IMR-90 (cell line): Measurements from ENCODE around the gene SMKR1. TPM values are rescaled to one million over a fixed set of nuclear protein-coding genes. Genes with fewer than 3 reads are reported as not detected.

ENCODE experiments used
- ATAC-seq: fragments of 200-7000 bp; cut with Tn5 transposase; 2 replicates; pipeline ENCODE4 v1.9.1; 2020; ENCODE audit warnings: low read depth, mild to moderate bottlenecking, moderate library complexity
- BruUV-seq: library from RNA; stranded (reverse); fragments of 400-500 nt; replicated peaks from 2 replicates; lab custom pipeline; 2021; lab: Mats Ljungman, UMichigan
- CTCF ChIA-PET: fragments of 300-600 bp; formaldehyde crosslinking; extraction: SDS; loops from one replicate; lab custom pipeline; 2021; ENCODE audit warnings: antibody characterized with exemption; lab: Yijun Ruan, JAX
- POLR2A ChIA-PET: fragments of 300-600 bp; sonication (Branson Sonifier 250); formaldehyde crosslinking; loops from one replicate; lab custom pipeline; 2022; ENCODE audit warnings: antibody characterized with exemption; ENCODE audit not compliant: unreplicated experiment; lab: Charles Lee
- DNase-seq: peaks from one replicate; pipeline ENCODE4 v3.0.0; 2013
- H2AFZ ChIP-seq: replicated peaks from 2 replicates; pipeline ENCODE3; 2013; ENCODE audit warnings: low read length, mild to moderate bottlenecking; ENCODE audit not compliant: poor library complexity
- H2AK5ac ChIP-seq: 2 replicates; pipeline ENCODE4 v1.6.1; 2013; ENCODE audit warnings: low read depth, low read length, inconsistent platforms
- H2AK9ac ChIP-seq: replicated peaks from 2 replicates; pipeline ENCODE3; 2013; ENCODE audit warnings: mild to moderate bottlenecking, low read depth, low read length, moderate library complexity; ENCODE audit not compliant: poor library complexity
- H2BK120ac ChIP-seq: 2 replicates; pipeline ENCODE4 v1.6.1; 2013; ENCODE audit warnings: low read depth, low read length, inconsistent platforms
- H2BK15ac ChIP-seq: 3 replicates; pipeline ENCODE4 v1.6.1; 2013; ENCODE audit warnings: low read depth, low read length, inconsistent platforms
- H2BK20ac ChIP-seq: 2 replicates; pipeline ENCODE4 v1.6.1; 2013; ENCODE audit warnings: low read depth, mild to moderate bottlenecking, inconsistent platforms, low read length, moderate library complexity
- H2BK5ac ChIP-seq: 2 replicates; pipeline ENCODE4 v1.6.1; 2013; ENCODE audit warnings: mild to moderate bottlenecking, low read depth, low read length, inconsistent platforms; ENCODE audit not compliant: poor library complexity, severe bottlenecking
- H3K14ac ChIP-seq: replicated peaks from 2 replicates; pipeline ENCODE4 v1.6.1; 2013; ENCODE audit warnings: low read depth, low read length, inconsistent platforms
- H3K18ac ChIP-seq: 2 replicates; pipeline ENCODE4 v1.6.1; 2013; ENCODE audit warnings: low read depth, low read length, control low read depth
- H3K23ac ChIP-seq: 2 replicates; pipeline ENCODE4 v1.6.1; 2013; ENCODE audit warnings: low read depth, low read length, inconsistent platforms
- H3K27ac ChIP-seq: 2 replicates; pipeline ENCODE4 v1.5.1; 2013; ENCODE audit warnings: mild to moderate bottlenecking, control low read depth, low read length; ENCODE audit not compliant: insufficient read depth
- H3K27me3 ChIP-seq: 2 replicates; pipeline ENCODE4 v1.6.1; 2013; ENCODE audit warnings: low read length; ENCODE audit not compliant: control insufficient read depth, insufficient read depth
- H3K36me3 ChIP-seq: 2 replicates; pipeline ENCODE4 v1.6.1; 2013; ENCODE audit warnings: low read length, mixed read lengths; ENCODE audit not compliant: control insufficient read depth, insufficient read depth
- H3K4ac ChIP-seq: 2 replicates; pipeline ENCODE4 v1.6.1; 2013; ENCODE audit warnings: low read depth, low read length, inconsistent platforms
- H3K4me1 ChIP-seq: 2 replicates; pipeline ENCODE4 v1.6.1; 2013; ENCODE audit warnings: low read length, mixed read lengths; ENCODE audit not compliant: control insufficient read depth, insufficient read depth
- H3K4me2 ChIP-seq: 2 replicates; pipeline ENCODE4 v1.6.1; 2013; ENCODE audit warnings: low read depth, mild to moderate bottlenecking, control low read depth, low read length, moderate library complexity
- H3K4me3 ChIP-seq: 2 replicates; pipeline ENCODE4 v1.5.1; 2013; ENCODE audit warnings: low read depth, mild to moderate bottlenecking, control low read depth, low read length, moderate library complexity; ENCODE audit not compliant: insufficient read depth
- H3K56ac ChIP-seq: 2 replicates; pipeline ENCODE4 v1.6.1; 2013; ENCODE audit warnings: low read length, inconsistent platforms; ENCODE audit not compliant: insufficient read depth; ENCODE audit errors: extremely low read depth
- H3K79me1 ChIP-seq, 2 experiments: 2 replicates each; pipeline ENCODE4 v1.6.1; 2013; ENCODE audit warnings: low read length in 2 of 2, inconsistent platforms in 1 of 2, low read depth in 1 of 2
- H3K9ac ChIP-seq: 2 replicates; pipeline ENCODE4 v1.6.1; 2013; ENCODE audit warnings: low read depth, low read length, control low read depth
- H3K9me1 ChIP-seq: 2 replicates; pipeline ENCODE4 v1.6.1; 2013; ENCODE audit warnings: low read length, inconsistent platforms; ENCODE audit not compliant: insufficient read depth
- H3K9me3 ChIP-seq: 2 replicates; pipeline ENCODE4 v1.6.1; 2013; ENCODE audit warnings: low read length; ENCODE audit not compliant: control insufficient read depth, insufficient read depth
- H4K20me1 ChIP-seq: 2 replicates; pipeline ENCODE4 v1.6.1; 2013; ENCODE audit warnings: low read length, inconsistent platforms; ENCODE audit not compliant: insufficient read depth
- H4K5ac ChIP-seq: 2 replicates; pipeline ENCODE4 v1.6.1; 2013; ENCODE audit warnings: mild to moderate bottlenecking, low read depth, low read length, control low read depth
- H4K8ac ChIP-seq, 2 experiments: 2 replicates each; pipeline ENCODE4 v1.6.1; 2013; ENCODE audit warnings: low read depth in 2 of 2, low read length in 2 of 2, control low read depth in 1 of 2, inconsistent platforms in 1 of 2
- H4K91ac ChIP-seq: 2 replicates; pipeline ENCODE4 v1.6.1; 2013; ENCODE audit warnings: low read depth, low read length, inconsistent platforms; ENCODE audit not compliant: insufficient read depth
- BHLHE40 ChIP-seq: fragments of 150-350 bp; IDR thresholded peaks from 2 replicates; pipeline ENCODE4 v1.6.1; 2016; ENCODE audit warnings: mild to moderate bottlenecking, low read depth, low read length
- CEBPB ChIP-seq: IDR thresholded peaks from 2 replicates; pipeline ENCODE4 v1.6.1; 2012; ENCODE audit warnings: low read depth, low read length, improper control_type of control experiment
- CHD1 ChIP-seq: IDR thresholded peaks from 2 replicates; pipeline ENCODE4 v1.6.1; 2012; ENCODE audit warnings: low read depth, low read length, improper control_type of control experiment
- FOS ChIP-seq: fragments of 150-350 bp; IDR thresholded peaks from 2 replicates; pipeline ENCODE4 v1.6.1; 2016; ENCODE audit warnings: low read depth, low read length
- MAFK ChIP-seq: IDR thresholded peaks from 2 replicates; pipeline ENCODE4 v1.6.1; 2012; ENCODE audit warnings: low read depth, low read length, improper control_type of control experiment
- MAZ ChIP-seq: IDR thresholded peaks from 2 replicates; pipeline ENCODE4 v1.6.1; 2012; ENCODE audit warnings: low read depth, mild to moderate bottlenecking, low read length, improper control_type of control experiment, moderate library complexity, borderline replicate concordance
- MXI1 ChIP-seq: IDR thresholded peaks from 2 replicates; pipeline ENCODE4 v1.6.1; 2012; ENCODE audit warnings: low read depth, mild to moderate bottlenecking, low read length, moderate library complexity, borderline replicate concordance
- NFE2L2 ChIP-seq: fragments of 150-350 bp; IDR thresholded peaks from 2 replicates; pipeline ENCODE4 v1.6.1; 2016; ENCODE audit warnings: low read depth, mild to moderate bottlenecking, low read length
- POLR2A ChIP-seq: IDR thresholded peaks from 2 replicates; pipeline ENCODE4 v1.6.1; 2012; ENCODE audit warnings: mild to moderate bottlenecking, low read depth, low read length
- RAD21 ChIP-seq: IDR thresholded peaks from 2 replicates; pipeline ENCODE4 v1.6.1; 2012; ENCODE audit warnings: low read length, improper control_type of control experiment
- RCOR1 ChIP-seq: IDR thresholded peaks from 2 replicates; pipeline ENCODE4 v1.6.1; 2012; ENCODE audit warnings: mild to moderate bottlenecking, low read length, improper control_type of control experiment; ENCODE audit not compliant: insufficient replicate concordance
- RFX5 ChIP-seq: IDR thresholded peaks from 2 replicates; pipeline ENCODE4 v1.8.0; 2012; ENCODE audit warnings: low read depth, mild to moderate bottlenecking, low read length, moderate library complexity
- SMC3 ChIP-seq: fragments of 150-350 bp; IDR thresholded peaks from 2 replicates; pipeline ENCODE4 v1.6.1; 2016; ENCODE audit warnings: low read depth, mild to moderate bottlenecking, antibody characterized with exemption, low read length, moderate library complexity
- WGBS, 2 experiments: methylation state at CpG; one replicate each; pipeline versions ENCODE4 v1.1.5 to v1.1.7; 2013; ENCODE audit warnings: missing lambda C conversion rate in 2 of 2; ENCODE audit not compliant: insufficient read length in 1 of 2; ENCODE audit errors: extremely low coverage in 2 of 2; 5-methylcytosine and 5-hydroxymethylcytosine counted together
- dilution Hi-C: fragments of 300-500 bp; cut with HindIII; formaldehyde crosslinking; loops from one replicate; pipeline ENCODE4 v1.14.3; 2018; ENCODE audit warnings: low sequenced_read_pairs; ENCODE audit not compliant: unreplicated experiment
- in situ Hi-C: fragments of 300-500 bp; cut with MboI; formaldehyde crosslinking; loops from 3 replicates; pipeline ENCODE4 v1.14.3; 2019; ENCODE audit warnings: low sequenced_read_pairs, inconsistent platforms, mixed read lengths
- intact Hi-C: fragments of 100-400 bp; cut with micrococcal nuclease; formaldehyde crosslinking; loops from 2 replicates; pipeline ENCODE4 v1.10.0; 2022
- polyA plus RNA-seq, 3 experiments: library from polyadenylated mRNA; depleted of rRNA; stranded (reverse); fragments of >200 nt; gene quantifications; 2 replicates each; pipeline ENCODE4 v1.2.3, GENCODE V29; 2012; ENCODE audit warnings: low replicate concordance in 1 of 3
- total RNA-seq: library from RNA; depleted of rRNA; stranded (reverse); fragments of >200 nt; gene quantifications from 2 replicates; pipeline ENCODE4 v1.2.3, GENCODE V29; 2012
- TF ChIP-seq, protein P1 (sequence below): conservative IDR thresholded peaks from 2 replicates; pipeline ENCODE4 v1.5.1; 2012; ENCODE audit warnings: mild to moderate bottlenecking, low read depth, low read length, improper control_type of control experiment
- TF ChIP-seq, protein P2 (sequence below): fragments of 150-350 bp; IDR thresholded peaks from 2 replicates; pipeline ENCODE4 v1.6.1; 2016; ENCODE audit warnings: low read depth, mild to moderate bottlenecking, low read length, moderate library complexity, borderline replicate concordance
- TF ChIP-seq, protein P3 (sequence below): fragments of 150-350 bp; IDR thresholded peaks from 2 replicates; pipeline ENCODE4 v1.6.1; 2017; ENCODE audit warnings: mild to moderate bottlenecking, antibody characterized with exemption, low read length, low read depth

SMKR1 gene
- total and polyA plus RNA-seq, 2 of the 4 experiments (the other 2 are of a cell fraction) = 0.26 TPM; not detected in 1

DNA sequence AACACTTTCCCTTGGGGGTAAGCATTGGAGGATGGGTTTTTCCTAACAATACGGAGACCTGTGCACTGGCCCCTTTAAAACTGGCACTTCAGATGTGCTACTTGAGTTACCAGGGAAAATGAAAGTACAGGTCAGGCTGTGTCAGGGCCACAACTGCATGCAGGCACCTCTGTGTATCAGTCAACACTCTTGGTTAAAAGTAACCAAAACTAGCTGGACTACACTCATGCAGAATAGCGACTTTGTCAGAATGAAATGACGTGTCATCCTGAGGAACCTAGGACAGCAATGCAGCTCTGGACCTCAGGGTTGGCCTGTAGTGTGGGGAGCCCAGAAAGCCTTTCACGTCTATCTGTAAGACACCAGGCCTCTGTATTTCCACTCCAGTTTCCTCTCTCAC lies 33.8 kb upstream of the SMKR1 start:
- Histone ChIP-seq H3K27me3 (no peaks in the 10 kb centered on the region), H2BK120ac (no peak overlapping the region), H3K27ac (no peak overlapping the region), H3K4ac (no peak overlapping the region), H3K56ac (no peak overlapping the region), H4K91ac (no peak overlapping the region), H2BK5ac (no peak overlapping the region), H3K23ac (no peak overlapping the region), H3K14ac (no peak overlapping the region), H2AK5ac (no peak overlapping the region), H3K36me3 (no peaks in the 10 kb centered on the region; the same call in 1 of the 2 replicates), H2BK20ac (no peak overlapping the region), H3K4me3 (no peak overlapping the region), H4K5ac (no peak overlapping the region), H2AK9ac (no peak overlapping the region), H2AFZ (peak overlapping the region; percentile 26), H3K18ac (peak overlapping the region; percentile 28; the same call in 1 of the 2 replicates), H4K20me1 (no peaks in the 10 kb centered on the region), H3K9me1 (no peaks in the 10 kb centered on the region; the same call in 1 of the 2 replicates), H4K8ac (no peak overlapping the region), H3K79me1 (no peaks in the 10 kb centered on the region), H3K9me3 (no peaks in the 10 kb centered on the region), H3K9ac (no peak overlapping the region), H2BK15ac (no peak overlapping the region), H3K4me1 (peaks cover 1% of the 10 kb centered on the region; the same call in 1 of the 2 replicates), H3K4me2 (no peak overlapping the region)
- WGBS, 2 experiments = 89% methylated on average over 3 of the region's 4 CpGs; no CpG with 5 or more reads in 1 of the 2 experiments
- POLR2A ChIA-PET = no interaction called here
- TF ChIP-seq FOS = no peak
- no peak for TF ChIP-seq MAFK
- no peak for TF ChIP-seq POLR2A
- no peak for TF ChIP-seq CEBPB
- TF ChIP-seq SMC3 = no peak
- no peak for TF ChIP-seq RAD21
- TF ChIP-seq RFX5 = no peak
- TF ChIP-seq, protein P1, sequence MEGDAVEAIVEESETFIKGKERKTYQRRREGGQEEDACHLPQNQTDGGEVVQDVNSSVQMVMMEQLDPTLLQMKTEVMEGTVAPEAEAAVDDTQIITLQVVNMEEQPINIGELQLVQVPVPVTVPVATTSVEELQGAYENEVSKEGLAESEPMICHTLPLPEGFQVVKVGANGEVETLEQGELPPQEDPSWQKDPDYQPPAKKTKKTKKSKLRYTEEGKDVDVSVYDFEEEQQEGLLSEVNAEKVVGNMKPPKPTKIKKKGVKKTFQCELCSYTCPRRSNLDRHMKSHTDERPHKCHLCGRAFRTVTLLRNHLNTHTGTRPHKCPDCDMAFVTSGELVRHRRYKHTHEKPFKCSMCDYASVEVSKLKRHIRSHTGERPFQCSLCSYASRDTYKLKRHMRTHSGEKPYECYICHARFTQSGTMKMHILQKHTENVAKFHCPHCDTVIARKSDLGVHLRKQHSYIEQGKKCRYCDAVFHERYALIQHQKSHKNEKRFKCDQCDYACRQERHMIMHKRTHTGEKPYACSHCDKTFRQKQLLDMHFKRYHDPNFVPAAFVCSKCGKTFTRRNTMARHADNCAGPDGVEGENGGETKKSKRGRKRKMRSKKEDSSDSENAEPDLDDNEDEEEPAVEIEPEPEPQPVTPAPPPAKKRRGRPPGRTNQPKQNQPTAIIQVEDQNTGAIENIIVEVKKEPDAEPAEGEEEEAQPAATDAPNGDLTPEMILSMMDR = no peak
- TF ChIP-seq RCOR1 = no peak
- no peak for TF ChIP-seq BHLHE40
- TF ChIP-seq MXI1 = no peak
- TF ChIP-seq, protein P2, sequence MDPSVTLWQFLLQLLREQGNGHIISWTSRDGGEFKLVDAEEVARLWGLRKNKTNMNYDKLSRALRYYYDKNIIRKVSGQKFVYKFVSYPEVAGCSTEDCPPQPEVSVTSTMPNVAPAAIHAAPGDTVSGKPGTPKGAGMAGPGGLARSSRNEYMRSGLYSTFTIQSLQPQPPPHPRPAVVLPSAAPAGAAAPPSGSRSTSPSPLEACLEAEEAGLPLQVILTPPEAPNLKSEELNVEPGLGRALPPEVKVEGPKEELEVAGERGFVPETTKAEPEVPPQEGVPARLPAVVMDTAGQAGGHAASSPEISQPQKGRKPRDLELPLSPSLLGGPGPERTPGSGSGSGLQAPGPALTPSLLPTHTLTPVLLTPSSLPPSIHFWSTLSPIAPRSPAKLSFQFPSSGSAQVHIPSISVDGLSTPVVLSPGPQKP = no peak
- no peak for TF ChIP-seq MAZ
- no peak for TF ChIP-seq NFE2L2
- no peak for TF ChIP-seq CHD1
- TF ChIP-seq, protein P3, sequence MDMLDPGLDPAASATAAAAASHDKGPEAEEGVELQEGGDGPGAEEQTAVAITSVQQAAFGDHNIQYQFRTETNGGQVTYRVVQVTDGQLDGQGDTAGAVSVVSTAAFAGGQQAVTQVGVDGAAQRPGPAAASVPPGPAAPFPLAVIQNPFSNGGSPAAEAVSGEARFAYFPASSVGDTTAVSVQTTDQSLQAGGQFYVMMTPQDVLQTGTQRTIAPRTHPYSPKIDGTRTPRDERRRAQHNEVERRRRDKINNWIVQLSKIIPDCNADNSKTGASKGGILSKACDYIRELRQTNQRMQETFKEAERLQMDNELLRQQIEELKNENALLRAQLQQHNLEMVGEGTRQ = no peak
- dilution Hi-C loops = no loop called here
- DNase-seq (no peak), ATAC-seq (no peak)
- CTCF ChIA-PET = interaction anchor here (4.1 kb wide), 1 partner anchor 101 kb away, joined by 16 read pairs; no protein-coding TSS in a partner anchor
- intact Hi-C loops = no loop called here
- BruUV-seq = no TSS peak
- in situ Hi-C loops = no loop called here
